ENCODE results near the gene HABP2.

The HABP2 gene

GRCh38 chr10:113527211-113527906, 25.5 kb upstream of the HABP2 start:
- no peak for DNase-seq

- no peak for DNase-seq
Observed at GRCh38 chr10:113528876-113529275, 24.0 kb upstream of the HABP2 start.

- no peak for DNase-seq
Observed at GRCh38 chr10:113529575-113529974, 23.3 kb upstream of the HABP2 start.

GRCh38 chr10:113530476-113530875, 22.4 kb upstream of the HABP2 start:
- no peak for DNase-seq

- no peak for DNase-seq
Observed at GRCh38 chr10:113532724-113533123, 20.1 kb upstream of the HABP2 start.

- no peak for DNase-seq
Observed at GRCh38 chr10:113533801-113534200, 19.1 kb upstream of the HABP2 start.

- no peak for DNase-seq
Observed at GRCh38 chr10:113534423-113534822, 18.4 kb upstream of the HABP2 start.

- no peak for DNase-seq
Observed at GRCh38 chr10:113537672-113538071, 15.2 kb upstream of the HABP2 start.

- DNase-seq = no peak
Observed at GRCh38 chr10:113538151-113538550, 14.7 kb upstream of the HABP2 start.

GRCh38 chr10:113539789-113540188, 13.1 kb upstream of the HABP2 start:
- no peak for DNase-seq

- no peak for DNase-seq
Observed at GRCh38 chr10:113540845-113541548, 11.9 kb upstream of the HABP2 start.

GRCh38 chr10:113541549-113541927, 11.3 kb upstream of the HABP2 start:
- no peak for DNase-seq

- DNase-seq = no peak
Observed at GRCh38 chr10:113543107-113543955, 9.5 kb upstream of the HABP2 start.

GRCh38 chr10:113544392-113544791, 8.5 kb upstream of the HABP2 start:
- DNase-seq = no peak

- DNase-seq = no peak
Observed at GRCh38 chr10:113547426-113547825, 5.4 kb upstream of the HABP2 start.

GRCh38 chr10:113549856-113550255, 3.0 kb upstream of the HABP2 start:
- no peak for DNase-seq

GRCh38 chr10:113550365-113550764, 2.5 kb upstream of the HABP2 start:
- no peak for DNase-seq

GRCh38 chr10:113552014-113552413, 839 bp upstream of the HABP2 start:
- no peak for DNase-seq

GRCh38 chr10:113553149-113553548, 296 bp downstream of the HABP2 start:
- no peak for DNase-seq

GRCh38 chr10:113554214-113554613, 1.4 kb downstream of the HABP2 start:
- DNase-seq = no peak

GRCh38 chr10:113555245-113555644, 2.4 kb downstream of the HABP2 start:
- DNase-seq = no peak

- no peak for DNase-seq
Observed at GRCh38 chr10:113555751-113556150, 2.9 kb downstream of the HABP2 start.

- DNase-seq = no peak
Observed at GRCh38 chr10:113557424-113557862, 4.6 kb downstream of the HABP2 start.

GRCh38 chr10:113557903-113558321, 5.1 kb downstream of the HABP2 start:
- no peak for DNase-seq

Measured in cortex of kidney (tissue), 1 donor.